Lower leg skin (tissue), 4 donors: ENCODE measurements around the gene MYO10. TPM values are rescaled to one million over a fixed set of nuclear protein-coding genes. Genes with fewer than 3 reads are reported as not detected.
"Not testable (repeated sequence)": the region's sequence is repeated elsewhere in the genome, so short reads cannot be mapped to it uniquely, and the experiment has no call there.

Source experiments
- DNase-seq, 2 donors: peaks; one replicate each; pipeline ENCODE4 v3.0.0-alpha.2; 2019; ENCODE audit warnings: low spot score in 2 of 2
- H3K4me3 ChIP-seq: fragments of 200-600 bp; sonication (generic); 2 replicates; pipeline ENCODE4 v1.5.1; 2017; ENCODE audit warnings: mild to moderate bottlenecking, low read depth; ENCODE audit not compliant: poor library complexity, severe bottlenecking
- POLR2A ChIP-seq, 2 donors: fragments of 450-650 bp; IDR thresholded peaks; one replicate each; pipeline ENCODE4 v1.6.1; 2016 to 2017; ENCODE audit warnings: antibody characterized with exemption in 2 of 2, mild to moderate bottlenecking in 1 of 2, moderate library complexity in 1 of 2
- WGBS, 2 donors: methylation state at CpG; one replicate each; pipeline ENCODE4 v1.1.5; 2018; 5-methylcytosine and 5-hydroxymethylcytosine counted together
- intact Hi-C: fragments of 100-400 bp; cut with DNase I; formaldehyde crosslinking; loops from one replicate; pipeline ENCODE4 v1.15.0; 2023; ENCODE audit warnings: low total_unique reads
- total RNA-seq, 4 donors: library from RNA; depleted of rRNA; stranded (reverse); fragments of >200 nt; gene quantifications; one replicate each; pipeline ENCODE4 v1.1.0, GENCODE V29; 2016
- TF ChIP-seq, protein P1 (sequence below), 3 donors: fragments of 450-650 bp; IDR thresholded peaks; one replicate each; pipeline ENCODE4 v1.5.1; 2016; ENCODE audit warnings: antibody characterized with exemption in 3 of 3, mild to moderate bottlenecking in 3 of 3, moderate library complexity in 2 of 3

The MYO10 gene
- total RNA-seq, 4 donors from 2014 or later, result 34.7 to 57.4 (median 47.3) TPM

DNA sequence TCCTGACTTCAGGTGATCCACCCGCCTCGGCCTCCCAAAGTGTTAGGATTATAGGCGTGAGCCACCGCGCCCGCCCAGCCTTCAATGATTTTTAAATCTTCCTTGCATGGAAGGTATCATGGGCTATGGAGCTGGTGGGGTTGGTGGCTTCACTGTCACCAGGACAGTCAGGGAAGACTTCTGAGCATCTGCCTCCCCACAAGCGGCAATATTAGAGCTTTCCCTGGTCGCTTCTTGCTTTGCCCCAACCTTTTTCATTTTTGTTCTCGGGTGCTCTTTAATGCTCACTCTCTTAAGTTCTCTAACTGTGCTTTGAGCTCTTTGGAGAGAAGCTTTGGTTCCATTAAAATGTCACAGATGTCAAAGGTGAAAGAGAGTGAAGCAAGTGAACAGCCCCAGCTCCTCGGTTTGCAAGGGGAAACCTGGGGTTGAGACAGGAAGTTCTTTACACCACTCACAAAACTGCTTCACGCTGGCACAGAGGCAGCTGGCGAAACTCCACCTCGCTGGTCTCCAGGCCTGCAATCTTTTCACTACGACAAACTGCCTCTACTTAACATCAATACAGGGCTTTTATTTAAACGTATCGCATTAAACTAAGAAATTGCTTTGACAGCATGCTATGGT lies 176.8 kb downstream of the MYO10 start:
- no peak overlapping the region for H3K4me3 ChIP-seq
- 79 to 85% methylated on average over 16 of the region's 16 CpGs for WGBS, 2 donors
- intact Hi-C loops, result no loop called here
- no peak for DNase-seq
- no peak for TF ChIP-seq POLR2A (IDR thresholded peaks at IDR 0.05)
- TF ChIP-seq, protein P1, sequence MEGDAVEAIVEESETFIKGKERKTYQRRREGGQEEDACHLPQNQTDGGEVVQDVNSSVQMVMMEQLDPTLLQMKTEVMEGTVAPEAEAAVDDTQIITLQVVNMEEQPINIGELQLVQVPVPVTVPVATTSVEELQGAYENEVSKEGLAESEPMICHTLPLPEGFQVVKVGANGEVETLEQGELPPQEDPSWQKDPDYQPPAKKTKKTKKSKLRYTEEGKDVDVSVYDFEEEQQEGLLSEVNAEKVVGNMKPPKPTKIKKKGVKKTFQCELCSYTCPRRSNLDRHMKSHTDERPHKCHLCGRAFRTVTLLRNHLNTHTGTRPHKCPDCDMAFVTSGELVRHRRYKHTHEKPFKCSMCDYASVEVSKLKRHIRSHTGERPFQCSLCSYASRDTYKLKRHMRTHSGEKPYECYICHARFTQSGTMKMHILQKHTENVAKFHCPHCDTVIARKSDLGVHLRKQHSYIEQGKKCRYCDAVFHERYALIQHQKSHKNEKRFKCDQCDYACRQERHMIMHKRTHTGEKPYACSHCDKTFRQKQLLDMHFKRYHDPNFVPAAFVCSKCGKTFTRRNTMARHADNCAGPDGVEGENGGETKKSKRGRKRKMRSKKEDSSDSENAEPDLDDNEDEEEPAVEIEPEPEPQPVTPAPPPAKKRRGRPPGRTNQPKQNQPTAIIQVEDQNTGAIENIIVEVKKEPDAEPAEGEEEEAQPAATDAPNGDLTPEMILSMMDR (IDR thresholded peaks at IDR 0.05), result no peak

DNA sequence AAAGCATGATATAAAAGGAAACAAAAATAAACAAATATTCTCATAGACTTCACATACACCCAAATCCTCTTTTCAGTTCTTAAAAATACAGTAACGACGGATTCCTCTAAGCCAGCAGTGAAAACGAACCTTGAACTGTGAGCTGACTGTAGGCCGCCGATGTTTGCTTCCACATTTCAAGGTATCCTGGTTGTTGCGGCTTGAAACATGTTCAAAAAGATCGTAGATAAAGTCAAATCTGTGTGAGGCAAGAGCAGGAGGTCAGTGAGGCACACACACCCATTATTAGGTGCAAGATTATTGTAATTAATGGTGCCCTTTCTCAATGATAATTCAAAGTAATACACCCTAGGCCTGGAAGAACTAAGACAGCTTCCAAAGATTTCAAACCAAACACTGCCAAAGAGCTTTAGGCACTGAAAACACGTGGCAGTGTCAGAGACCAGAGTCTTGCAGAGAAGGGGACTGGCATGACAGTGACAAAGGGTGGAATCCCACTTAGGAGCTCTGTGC lies 178.0 kb downstream of the MYO10 start:
- no peak overlapping the region for H3K4me3 ChIP-seq
- intact Hi-C loops, result no loop called here
- TF ChIP-seq, protein P1 (IDR thresholded peaks at IDR 0.05), result no peak
- TF ChIP-seq POLR2A (IDR thresholded peaks at IDR 0.05), result no peak
- no peak for DNase-seq
- WGBS, 2 donors, result 70 to 73% methylated on average over 8 of the region's 8 CpGs

- WGBS, 2 donors, result 96% methylated on average over 6 of the region's 6 CpGs
- intact Hi-C loops, H3K4me3 ChIP-seq, DNase-seq: not testable (repeated sequence)
Observed at GRCh38 chr5:16757577-16757976, 178.5 kb downstream of the MYO10 start.

- no peak for TF ChIP-seq POLR2A (IDR thresholded peaks at IDR 0.05)
- TF ChIP-seq, protein P1 (IDR thresholded peaks at IDR 0.05), result no peak
- DNase-seq, result no peak
- intact Hi-C loops, result no loop called here
- 72 to 73% methylated on average over 6 of the region's 6 CpGs for WGBS, 2 donors
- H3K4me3 ChIP-seq, result no peak overlapping the region
Observed at GRCh38 chr5:16757146-16757545, 178.9 kb downstream of the MYO10 start.

- WGBS, 2 donors, result 97 to 98% methylated on average over 7 of the region's 7 CpGs
- intact Hi-C loops, result no loop called here
- TF ChIP-seq POLR2A (IDR thresholded peaks at IDR 0.05), result no peak
- TF ChIP-seq, protein P1 (IDR thresholded peaks at IDR 0.05), result no peak
- no peak overlapping the region for H3K4me3 ChIP-seq
- no peak for DNase-seq
Observed at GRCh38 chr5:16756692-16757091, 179.4 kb downstream of the MYO10 start.

GRCh38 chr5:16755641-16756040 lies 180.4 kb downstream of the MYO10 start:
- TF ChIP-seq, protein P1 (IDR thresholded peaks at IDR 0.05), result no peak
- no peak for TF ChIP-seq POLR2A (IDR thresholded peaks at IDR 0.05)
- intact Hi-C loops, result no loop called here
- no peak for DNase-seq
- WGBS, 2 donors, result 98% methylated on average over 2 of the region's 2 CpGs
- no peak overlapping the region for H3K4me3 ChIP-seq
